Activated T-cell treated with anti-CD3 and anti-CD28 coated beads, Interleukin-2, amount 50 U/mL, for 4 hours (primary cell): Measurements from ENCODE around the gene PEDS1. TPM values are rescaled to one million over a fixed set of nuclear protein-coding genes. Genes with fewer than 3 reads are reported as not detected.
"Not testable (repeated sequence)": the region's sequence is repeated elsewhere in the genome, so short reads cannot be mapped to it uniquely, and the experiment has no call there.

Source experiments
- ATAC-seq, 2 donors: fragments of 200-7000 bp; cut with Tn5 transposase; one replicate each; pipeline ENCODE4 v1.10.0; 2021
- DNase-seq: peaks from one replicate; pipeline ENCODE4 v3.0.0-alpha.2; 2020
- H3K27me3 Mint-ChIP-seq: one replicate; pipeline ENCODE4 v1.8.0; 2021; ENCODE audit warnings: low read depth, mixed read lengths
- H3K36me3 Mint-ChIP-seq: one replicate; pipeline ENCODE4 v1.8.0; 2022; ENCODE audit warnings: mixed read lengths; ENCODE audit not compliant: insufficient read depth
- H3K4me1 Mint-ChIP-seq: one replicate; pipeline ENCODE4 v1.8.0; 2021; ENCODE audit warnings: low read depth, mixed read lengths
- H3K4me3 Mint-ChIP-seq: one replicate; pipeline ENCODE4 v1.8.0; 2021; ENCODE audit warnings: mild to moderate bottlenecking, moderate library complexity, mixed read lengths
- H3K9me3 Mint-ChIP-seq: one replicate; pipeline ENCODE4 v1.8.0; 2021; ENCODE audit warnings: mixed read lengths
- total RNA-seq, 3 donors: library from RNA; stranded (reverse); gene quantifications; one replicate each; pipeline ENCODE4 v1.2.1, GENCODE V29; 2021

Gene PEDS1
- 10 to 100 TPM; 21.6 to 22.5 (median 21.9) TPM for total RNA-seq

- H3K4me1 Mint-ChIP-seq, result peaks cover 41% of the 10 kb centered on the region
- ATAC-seq (peak; percentile 98 to 99), DNase-seq (peak; percentile 70)
- no peaks in the 10 kb centered on the region for H3K27me3 Mint-ChIP-seq
- peaks cover 5% of the 10 kb centered on the region for H3K36me3 Mint-ChIP-seq
- H3K4me3 Mint-ChIP-seq, result peak within 1 kb of the TSS; percentile 88
- no peaks in the 10 kb centered on the region for H3K9me3 Mint-ChIP-seq
Observed at GRCh38 chr20:50153500-50154377, at the start of gene PEDS1. Gene PEDS1, minus strand, starts transcription at chr20:50153723. Its CDS starts 86 bp downstream, at chr20:50153637.

- H3K36me3 Mint-ChIP-seq, result peaks cover 6% of the 10 kb centered on the region
- H3K4me3 Mint-ChIP-seq, result no peak overlapping the region
- peak; percentile 14 to 18 for ATAC-seq
- no peak for DNase-seq
- H3K4me1 Mint-ChIP-seq, result peaks cover 6% of the 10 kb centered on the region
- peaks cover 15% of the 10 kb centered on the region for H3K9me3 Mint-ChIP-seq
- peaks cover 2% of the 10 kb centered on the region for H3K27me3 Mint-ChIP-seq
Observed at GRCh38 chr20:50202677-50203076, 49.2 kb upstream of the PEDS1 start.

DNA sequence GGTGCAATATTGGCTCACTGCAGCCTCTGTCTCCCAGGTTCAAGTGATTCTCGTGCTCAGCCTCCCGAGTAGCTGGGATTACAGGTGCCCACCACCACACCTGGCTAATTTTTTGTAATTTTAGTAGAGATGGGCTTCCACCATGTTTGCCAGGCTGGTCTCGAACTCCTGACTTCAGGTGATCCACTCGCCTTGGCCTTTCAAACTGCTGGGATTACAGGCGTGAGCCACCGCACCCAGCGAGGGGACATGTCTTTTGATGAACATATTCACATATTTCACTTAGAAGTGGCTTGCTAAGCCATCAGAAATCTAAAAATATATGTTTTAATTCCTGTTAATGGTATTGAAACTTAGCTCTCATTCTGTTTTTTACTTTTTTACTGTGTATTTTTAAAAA lies 48.2 kb upstream of the PEDS1 start:
- not testable (repeated sequence) for H3K4me1 Mint-ChIP-seq, H3K36me3 Mint-ChIP-seq, DNase-seq, H3K4me3 Mint-ChIP-seq, ATAC-seq, H3K27me3 Mint-ChIP-seq
- peaks cover 15% of the 10 kb centered on the region for H3K9me3 Mint-ChIP-seq

DNA sequence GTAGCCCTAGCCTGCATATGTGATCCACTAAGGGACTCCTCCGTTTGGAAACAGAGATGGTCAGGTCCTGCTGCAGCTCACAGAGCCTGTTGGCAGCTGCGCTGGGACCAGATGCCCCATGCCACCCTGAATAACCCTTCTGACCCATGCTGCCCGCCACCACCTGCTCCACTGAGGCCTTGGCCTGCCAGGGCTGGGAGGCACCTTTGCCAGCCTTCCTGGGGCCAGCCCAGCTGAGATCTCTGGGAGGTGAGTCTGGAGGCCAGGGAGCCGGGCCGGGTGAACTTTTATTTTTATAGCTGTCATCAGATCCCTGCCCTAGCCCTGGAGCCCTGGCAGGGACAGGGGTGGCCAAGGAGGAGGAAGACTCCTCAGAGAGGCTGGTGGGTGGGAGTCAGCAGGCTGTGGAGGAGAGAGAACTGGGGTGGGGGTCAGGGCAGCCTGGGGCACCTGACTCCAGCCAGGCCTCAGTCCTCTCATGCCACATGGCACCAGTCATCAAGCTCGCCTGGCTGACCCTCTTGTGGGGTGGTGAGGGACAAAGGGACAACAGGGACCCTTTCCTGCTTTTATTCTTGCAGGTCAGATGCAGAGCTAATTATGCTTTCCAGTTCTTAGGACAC lies 47.1 kb upstream of the PEDS1 start:
- Mint-ChIP-seq H3K36me3 (peaks cover 6% of the 10 kb centered on the region), H3K27me3 (no peaks in the 10 kb centered on the region), H3K4me1 (peaks cover 6% of the 10 kb centered on the region), H3K4me3 (no peak overlapping the region), H3K9me3 (peaks cover 15% of the 10 kb centered on the region)
- ATAC-seq (no peak), DNase-seq (no peak)

- peaks cover 7% of the 10 kb centered on the region for H3K36me3 Mint-ChIP-seq
- H3K4me3 Mint-ChIP-seq, result no peak overlapping the region
- H3K9me3 Mint-ChIP-seq, result peaks cover 15% of the 10 kb centered on the region
- DNase-seq, result no peak
- no peaks in the 10 kb centered on the region for H3K27me3 Mint-ChIP-seq
- no peak for ATAC-seq
- peaks cover 12% of the 10 kb centered on the region for H3K4me1 Mint-ChIP-seq
Observed at GRCh38 chr20:50199703-50200102, 46.2 kb upstream of the PEDS1 start.

GRCh38 chr20:50198716-50199115 lies 45.2 kb upstream of the PEDS1 start:
- Mint-ChIP-seq H3K4me1 (peaks cover 16% of the 10 kb centered on the region), H3K36me3 (peaks cover 5% of the 10 kb centered on the region), H3K4me3 (no peak overlapping the region), H3K9me3 (peaks cover 8% of the 10 kb centered on the region), H3K27me3 (no peaks in the 10 kb centered on the region)
- ATAC-seq (no peak), DNase-seq (no peak)

GRCh38 chr20:50198180-50198666 lies 44.7 kb upstream of the PEDS1 start:
- ATAC-seq, result no peak
- peaks cover 4% of the 10 kb centered on the region for H3K9me3 Mint-ChIP-seq

GRCh38 chr20:50197463-50198179 lies 44.1 kb upstream of the PEDS1 start:
- DNase-seq (no peak), ATAC-seq (no peak)
- H3K4me3 Mint-ChIP-seq, result no peak overlapping the region
- H3K27me3 Mint-ChIP-seq, result no peaks in the 10 kb centered on the region
- H3K4me1 Mint-ChIP-seq, result peaks cover 23% of the 10 kb centered on the region
- H3K9me3 Mint-ChIP-seq, result peaks cover 4% of the 10 kb centered on the region
- peaks cover 9% of the 10 kb centered on the region for H3K36me3 Mint-ChIP-seq

More at GRCh38 chr20:50198180-50198666, 44.7 kb upstream of the PEDS1 start:
- DNase-seq, result no peak
- Mint-ChIP-seq H3K36me3 (peaks cover 5% of the 10 kb centered on the region), H3K4me3 (no peak overlapping the region), H3K4me1 (peaks cover 21% of the 10 kb centered on the region), H3K27me3 (no peaks in the 10 kb centered on the region)

DNA sequence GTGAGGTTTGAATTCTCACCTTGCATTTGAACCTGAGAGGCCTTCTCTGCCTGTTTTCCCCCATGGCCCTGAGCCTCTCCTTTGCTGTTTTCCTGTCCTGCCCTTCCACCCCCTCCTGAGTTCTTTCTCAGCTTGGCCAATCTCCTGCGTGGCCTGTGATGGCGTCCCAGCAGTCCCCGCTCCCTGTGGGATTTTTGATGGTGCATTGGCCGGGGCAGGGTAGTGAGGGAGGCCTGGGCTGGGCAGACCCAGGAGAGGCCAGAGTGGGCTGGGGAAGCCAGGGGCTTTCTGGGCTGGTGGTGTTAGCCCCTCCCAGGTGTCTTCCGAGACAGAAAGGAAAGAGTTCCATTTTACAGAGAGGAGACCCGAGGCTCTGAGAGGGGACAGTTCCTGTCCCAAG lies 43.4 kb upstream of the PEDS1 start:
- Mint-ChIP-seq H3K36me3 (peaks cover 10% of the 10 kb centered on the region), H3K4me1 (peaks cover 26% of the 10 kb centered on the region), H3K9me3 (peaks cover 4% of the 10 kb centered on the region), H3K4me3 (no peak overlapping the region), H3K27me3 (no peaks in the 10 kb centered on the region)
- no peak for ATAC-seq
- DNase-seq, result no peak

DNA sequence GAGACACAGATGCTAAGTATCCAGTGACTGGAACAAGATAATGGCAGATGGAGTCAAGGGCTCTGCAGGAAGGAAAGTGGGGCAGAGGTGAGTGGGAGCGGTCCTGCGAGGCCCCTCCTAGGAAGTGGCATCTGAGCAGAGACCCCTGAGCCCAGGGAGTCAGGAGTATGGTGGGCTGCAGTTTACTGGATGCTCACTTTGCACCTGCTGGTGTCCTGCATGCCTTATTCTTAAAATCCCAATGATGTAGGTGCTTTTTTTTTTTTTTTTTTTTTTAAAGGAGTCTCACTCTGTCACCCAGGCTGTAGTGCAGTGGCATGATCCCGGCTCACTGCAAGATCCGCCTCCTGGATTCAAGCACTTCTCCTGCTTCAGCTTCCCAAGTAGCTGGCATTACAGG lies 42.7 kb upstream of the PEDS1 start:
- Mint-ChIP-seq H3K4me1 (peaks cover 26% of the 10 kb centered on the region), H3K9me3 (peaks cover 4% of the 10 kb centered on the region), H3K36me3 (peaks cover 10% of the 10 kb centered on the region), H3K27me3 (no peaks in the 10 kb centered on the region), H3K4me3 (no peak overlapping the region)
- DNase-seq (no peak), ATAC-seq (no peak)

DNA sequence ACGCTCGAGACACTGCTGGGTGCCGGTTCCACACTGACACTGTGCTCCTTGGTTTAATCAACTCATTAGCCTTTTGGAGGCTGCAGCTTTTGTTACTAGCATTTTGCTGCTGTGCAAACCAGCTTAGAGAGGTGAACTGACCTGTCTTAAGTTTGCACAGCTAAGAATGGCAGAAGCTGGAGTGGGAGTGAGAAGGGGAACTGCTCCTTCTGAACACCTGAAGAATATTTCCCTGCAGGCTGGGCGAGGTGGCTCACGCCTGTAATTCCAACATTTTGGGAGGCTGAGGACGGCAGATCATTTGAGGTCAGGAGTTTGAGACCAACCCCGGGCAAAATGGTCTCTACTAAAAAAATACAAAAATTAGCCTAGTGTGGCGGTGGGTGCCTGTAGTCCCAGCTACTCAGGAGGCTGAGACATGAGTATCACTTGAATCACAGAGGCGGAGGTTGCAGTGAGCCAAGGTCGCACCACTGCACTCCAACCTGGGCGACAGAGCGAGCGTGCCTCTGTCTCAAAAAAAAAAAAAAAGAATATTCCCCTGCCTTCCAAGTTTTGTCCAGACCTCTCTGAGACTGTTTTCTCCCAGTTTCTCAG lies 42.1 kb upstream of the PEDS1 start:
- Mint-ChIP-seq H3K4me1 (peaks cover 26% of the 10 kb centered on the region), H3K9me3 (peaks cover 4% of the 10 kb centered on the region), H3K4me3 (no peak overlapping the region), H3K36me3 (peaks cover 10% of the 10 kb centered on the region), H3K27me3 (no peaks in the 10 kb centered on the region)
- DNase-seq, result no peak
- no peak for ATAC-seq

GRCh38 chr20:50194831-50195523 lies 41.5 kb upstream of the PEDS1 start:
- Mint-ChIP-seq H3K4me3 (peak overlapping the region; percentile 92), H3K36me3 (peaks cover 10% of the 10 kb centered on the region), H3K4me1 (peaks cover 26% of the 10 kb centered on the region), H3K9me3 (peaks cover 4% of the 10 kb centered on the region), H3K27me3 (no peaks in the 10 kb centered on the region)
- ATAC-seq, result no peak
- no peak for DNase-seq

GRCh38 chr20:50194422-50194830 lies 40.9 kb upstream of the PEDS1 start:
- H3K27me3 Mint-ChIP-seq, result no peaks in the 10 kb centered on the region
- H3K4me1 Mint-ChIP-seq, result peaks cover 26% of the 10 kb centered on the region
- peak overlapping the region; percentile 92 for H3K4me3 Mint-ChIP-seq
- DNase-seq (no peak), ATAC-seq (no peak)
- peaks cover 2% of the 10 kb centered on the region for H3K9me3 Mint-ChIP-seq
- peaks cover 9% of the 10 kb centered on the region for H3K36me3 Mint-ChIP-seq
